ENCODE measurements around the gene SYT6.
"Not testable (repeated sequence)": the region's sequence is repeated elsewhere in the genome, so short reads cannot be mapped to it uniquely, and the experiment has no call there.

Gene SYT6

GRCh38 chr1:114062477-114063099 is 91.1 kb downstream of the SYT6 start:
- no peaks in the 10 kb centered on the region for H3K4me1 Mint-ChIP-seq (ENCODE audit: low read depth)
- no peak overlapping the region for H3K27ac Mint-ChIP-seq
- H3K36me3 Mint-ChIP-seq (ENCODE audit: low read depth), result no peaks in the 10 kb centered on the region
- H3K9me3 Mint-ChIP-seq, result no peaks in the 10 kb centered on the region
- no peak overlapping the region for H3K4me3 Mint-ChIP-seq
- H3K27me3 Mint-ChIP-seq, result no peaks in the 10 kb centered on the region
- no peak for DNase-seq

- no peak for DNase-seq
These were observed 92.4 kb downstream of the SYT6 start for GRCh38 chr1:114061121-114061830.

GRCh38 chr1:114058236-114058635 is 95.4 kb downstream of the SYT6 start:
- H3K9me3 Mint-ChIP-seq; H3K36me3 Mint-ChIP-seq (ENCODE audit: low read depth); H3K4me1 Mint-ChIP-seq (ENCODE audit: low read depth); H3K4me3 Mint-ChIP-seq; H3K27me3 Mint-ChIP-seq; DNase-seq; H3K27ac Mint-ChIP-seq: not testable (repeated sequence)

More at GRCh38 chr1:114061121-114061830, 92.4 kb downstream of the SYT6 start:
- no peaks in the 10 kb centered on the region for H3K36me3 Mint-ChIP-seq (ENCODE audit: low read depth)
- H3K27me3 Mint-ChIP-seq, result peaks cover 2% of the 10 kb centered on the region
- no peaks in the 10 kb centered on the region for H3K4me1 Mint-ChIP-seq (ENCODE audit: low read depth)
- H3K9me3 Mint-ChIP-seq, result no peaks in the 10 kb centered on the region
- no peak overlapping the region for H3K4me3 Mint-ChIP-seq
- H3K27ac Mint-ChIP-seq, result no peak overlapping the region

GRCh38 chr1:114054148-114054547 is 99.5 kb downstream of the SYT6 start:
- no peaks in the 10 kb centered on the region for H3K9me3 Mint-ChIP-seq
- H3K4me3 Mint-ChIP-seq, result no peak overlapping the region
- no peaks in the 10 kb centered on the region for H3K4me1 Mint-ChIP-seq (ENCODE audit: low read depth)
- no peaks in the 10 kb centered on the region for H3K36me3 Mint-ChIP-seq (ENCODE audit: low read depth)
- H3K27me3 Mint-ChIP-seq, result peaks cover 3% of the 10 kb centered on the region
- H3K27ac Mint-ChIP-seq, result no peak overlapping the region
- no peak for DNase-seq

- Mint-ChIP-seq H3K9me3 (no peaks in the 10 kb centered on the region), H3K4me3 (no peak overlapping the region), H3K36me3 (ENCODE audit: low read depth) (no peaks in the 10 kb centered on the region), H3K27ac (no peak overlapping the region), H3K4me1 (ENCODE audit: low read depth) (peaks cover 1% of the 10 kb centered on the region), H3K27me3 (no peaks in the 10 kb centered on the region)
- no peak for DNase-seq
These were observed 105.4 kb downstream of the SYT6 start for GRCh38 chr1:114048232-114048631.

GRCh38 chr1:114043548-114043947 is 110.1 kb downstream of the SYT6 start:
- no peaks in the 10 kb centered on the region for H3K36me3 Mint-ChIP-seq (ENCODE audit: low read depth)
- no peak overlapping the region for H3K4me3 Mint-ChIP-seq
- DNase-seq, result no peak
- peaks cover 1% of the 10 kb centered on the region for H3K4me1 Mint-ChIP-seq (ENCODE audit: low read depth)
- no peaks in the 10 kb centered on the region for H3K27me3 Mint-ChIP-seq
- H3K9me3 Mint-ChIP-seq, result no peaks in the 10 kb centered on the region
- no peak overlapping the region for H3K27ac Mint-ChIP-seq

- H3K27ac Mint-ChIP-seq, result no peak overlapping the region
- no peak overlapping the region for H3K4me3 Mint-ChIP-seq
- H3K27me3 Mint-ChIP-seq, result no peaks in the 10 kb centered on the region
- peaks cover 1% of the 10 kb centered on the region for H3K4me1 Mint-ChIP-seq (ENCODE audit: low read depth)
- H3K9me3 Mint-ChIP-seq, result no peaks in the 10 kb centered on the region
- H3K36me3 Mint-ChIP-seq (ENCODE audit: low read depth), result no peaks in the 10 kb centered on the region
- no peak for DNase-seq
These were observed 110.6 kb downstream of the SYT6 start for GRCh38 chr1:114043054-114043453.

- DNase-seq, result no peak
- Mint-ChIP-seq H3K9me3 (no peaks in the 10 kb centered on the region), H3K4me3 (no peak overlapping the region)
These were observed 113.2 kb downstream of the SYT6 start for GRCh38 chr1:114040273-114041015.

More at GRCh38 chr1:114040273-114041015, 113.2 kb downstream of the SYT6 start:
- Mint-ChIP-seq H3K4me1 (ENCODE audit: low read depth) (no peaks in the 10 kb centered on the region), H3K27me3 (no peaks in the 10 kb centered on the region), H3K27ac (no peak overlapping the region), H3K36me3 (ENCODE audit: low read depth) (no peaks in the 10 kb centered on the region)
